Panc1 (cell line): ENCODE data around the gene CALR. TPM values are rescaled to one million over a fixed set of nuclear protein-coding genes. Genes with fewer than 3 reads are reported as not detected.
A peak's percentile ranks its signal among the peaks of the same experiment; 100 is the strongest.

ENCODE experiments used
- ATAC-seq: fragments of 200-7000 bp; cut with Tn5 transposase; 2 replicates; pipeline ENCODE4 v1.9.1; 2020; ENCODE audit warnings: mild to moderate bottlenecking, moderate library complexity
- BruUV-seq: library from RNA; stranded (reverse); fragments of 400-500 nt; replicated peaks from 2 replicates; lab custom pipeline; 2021; lab: Mats Ljungman, UMichigan
- CTCF ChIA-PET: fragments of 300-600 bp; sonication (Branson Sonifier 250); formaldehyde crosslinking; loops from one replicate; lab custom pipeline; 2022; ENCODE audit warnings: antibody characterized with exemption; lab: Charles Lee
- POLR2A ChIA-PET: fragments of 300-600 bp; sonication (Branson Sonifier 250); formaldehyde crosslinking; loops from one replicate; lab custom pipeline; 2022; ENCODE audit warnings: antibody characterized with exemption; lab: Charles Lee
- DNase-seq: peaks from one replicate; pipeline ENCODE4 v3.0.0-alpha.2; 2010; ENCODE audit warnings: low read depth, low spot score
- H3K27ac ChIP-seq: 2 replicates; pipeline ENCODE4 v1.5.1; 2011; ENCODE audit warnings: mild to moderate bottlenecking, low read length, inconsistent platforms
- H3K27me3 ChIP-seq: fragments of 200-500 bp; sonication (Bioruptor generic); 2 replicates; pipeline ENCODE4 v1.6.0; 2014; ENCODE audit warnings: low read length, inconsistent platforms; ENCODE audit not compliant: control insufficient read depth, insufficient read depth
- H3K36me3 ChIP-seq: fragments of 200-500 bp; sonication (Bioruptor generic); 2 replicates; pipeline ENCODE4 v1.5.1; 2014; ENCODE audit warnings: inconsistent platforms, mild to moderate bottlenecking, low read length, moderate library complexity; ENCODE audit not compliant: control insufficient read depth, insufficient read depth
- H3K4me1 ChIP-seq: 2 replicates; pipeline ENCODE4 v1.5.1; 2011; ENCODE audit warnings: inconsistent platforms, mild to moderate bottlenecking, low read length, moderate library complexity; ENCODE audit not compliant: control insufficient read depth, insufficient read depth
- H3K4me3 ChIP-seq, 2 experiments: 2 replicates each; pipeline ENCODE4 v1.5.1; 2011 to 2012; ENCODE audit warnings: low read depth in 2 of 2, low read length in 2 of 2, mild to moderate bottlenecking in 2 of 2, inconsistent platforms in 1 of 2, moderate library complexity in 1 of 2
- H3K9me3 ChIP-seq: fragments of 200-500 bp; sonication (Bioruptor generic); 2 replicates; pipeline ENCODE4 v1.5.1; 2014; ENCODE audit warnings: low read depth, mild to moderate bottlenecking, inconsistent platforms, low read length, moderate library complexity; ENCODE audit not compliant: control insufficient read depth, insufficient read depth
- POLR2AphosphoS5 ChIP-seq: IDR thresholded peaks from 2 replicates; pipeline ENCODE4 v1.6.1; 2012; ENCODE audit warnings: mild to moderate bottlenecking, low read depth, low read length, moderate library complexity
- SIN3A ChIP-seq: IDR thresholded peaks from 2 replicates; pipeline ENCODE4 v1.6.1; 2012; ENCODE audit warnings: low read depth, mild to moderate bottlenecking, low read length, moderate library complexity, borderline replicate concordance; ENCODE audit not compliant: insufficient read depth
- TCF7L2 ChIP-seq: IDR thresholded peaks from 2 replicates; pipeline ENCODE4 v1.6.1; 2011; ENCODE audit warnings: mild to moderate bottlenecking, low read depth, low read length, inconsistent platforms
- in situ Hi-C: cut with HindIII; loops from 2 replicates; pipeline ENCODE4 v1.10.0; 2016; ENCODE audit warnings: low sequenced_read_pairs, low pct_unique_long_range_greater_than_20kb
- intact Hi-C: fragments of 100-400 bp; cut with micrococcal nuclease; formaldehyde crosslinking; loops from one replicate; pipeline ENCODE4 v1.10.0; 2022; ENCODE audit not compliant: unreplicated experiment
- total RNA-seq: library from RNA; stranded (reverse); gene quantifications from one replicate; pipeline ENCODE4 v1.2.1, GENCODE V29; 2021; ENCODE audit not compliant: unreplicated experiment
- TF ChIP-seq, protein P1 (sequence below): fragments of 450-650 bp; IDR thresholded peaks from 2 replicates; pipeline ENCODE4 v1.5.1; 2017; ENCODE audit warnings: mild to moderate bottlenecking
- TF ChIP-seq, protein P2 (sequence below), 2 experiments: IDR thresholded peaks; 2 replicates each; pipeline ENCODE4 v1.6.1; 2011 to 2012; ENCODE audit warnings: low read depth in 2 of 2, control low read depth in 1 of 2, low read length in 1 of 2, mild to moderate bottlenecking in 1 of 2, moderate library complexity in 1 of 2; ENCODE audit not compliant: insufficient read depth in 1 of 2

Gene CALR
- total RNA-seq, 1 experiment from 2014 or later: 1,060 TPM

DNA sequence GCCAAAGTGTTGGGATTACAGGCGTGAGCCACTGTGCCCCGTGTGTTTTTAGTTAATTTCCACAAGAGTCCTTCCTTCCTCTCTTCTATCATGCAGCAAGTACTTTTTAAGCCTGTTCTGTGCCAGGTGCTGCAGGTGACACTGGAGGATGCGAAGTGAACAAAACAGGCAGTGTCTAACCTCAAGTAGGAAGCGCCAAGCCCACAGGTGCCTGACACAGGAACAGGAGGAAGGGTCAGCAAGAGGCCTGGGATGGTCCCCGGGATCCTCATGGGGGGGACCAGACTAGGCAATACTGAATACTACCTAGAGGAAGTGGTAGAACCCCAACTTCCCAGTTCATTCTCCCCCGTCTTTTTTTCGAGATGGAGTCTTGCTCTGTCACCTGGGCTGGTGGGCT lies 1.8 kb upstream of the CALR start:
- no peak overlapping the region; the same call in 1 of the 2 replicates for H3K27ac ChIP-seq
- no peak overlapping the region for H3K4me3 ChIP-seq
- H3K4me1 ChIP-seq: peaks cover 23% of the 10 kb centered on the region
- no peaks in the 10 kb centered on the region for H3K9me3 ChIP-seq
- in situ Hi-C loops: no loop called here
- H3K27me3 ChIP-seq: no peaks in the 10 kb centered on the region
- TF ChIP-seq TCF7L2: no peak
- TF ChIP-seq, protein P1, sequence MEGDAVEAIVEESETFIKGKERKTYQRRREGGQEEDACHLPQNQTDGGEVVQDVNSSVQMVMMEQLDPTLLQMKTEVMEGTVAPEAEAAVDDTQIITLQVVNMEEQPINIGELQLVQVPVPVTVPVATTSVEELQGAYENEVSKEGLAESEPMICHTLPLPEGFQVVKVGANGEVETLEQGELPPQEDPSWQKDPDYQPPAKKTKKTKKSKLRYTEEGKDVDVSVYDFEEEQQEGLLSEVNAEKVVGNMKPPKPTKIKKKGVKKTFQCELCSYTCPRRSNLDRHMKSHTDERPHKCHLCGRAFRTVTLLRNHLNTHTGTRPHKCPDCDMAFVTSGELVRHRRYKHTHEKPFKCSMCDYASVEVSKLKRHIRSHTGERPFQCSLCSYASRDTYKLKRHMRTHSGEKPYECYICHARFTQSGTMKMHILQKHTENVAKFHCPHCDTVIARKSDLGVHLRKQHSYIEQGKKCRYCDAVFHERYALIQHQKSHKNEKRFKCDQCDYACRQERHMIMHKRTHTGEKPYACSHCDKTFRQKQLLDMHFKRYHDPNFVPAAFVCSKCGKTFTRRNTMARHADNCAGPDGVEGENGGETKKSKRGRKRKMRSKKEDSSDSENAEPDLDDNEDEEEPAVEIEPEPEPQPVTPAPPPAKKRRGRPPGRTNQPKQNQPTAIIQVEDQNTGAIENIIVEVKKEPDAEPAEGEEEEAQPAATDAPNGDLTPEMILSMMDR: no peak
- TF ChIP-seq, protein P2, sequence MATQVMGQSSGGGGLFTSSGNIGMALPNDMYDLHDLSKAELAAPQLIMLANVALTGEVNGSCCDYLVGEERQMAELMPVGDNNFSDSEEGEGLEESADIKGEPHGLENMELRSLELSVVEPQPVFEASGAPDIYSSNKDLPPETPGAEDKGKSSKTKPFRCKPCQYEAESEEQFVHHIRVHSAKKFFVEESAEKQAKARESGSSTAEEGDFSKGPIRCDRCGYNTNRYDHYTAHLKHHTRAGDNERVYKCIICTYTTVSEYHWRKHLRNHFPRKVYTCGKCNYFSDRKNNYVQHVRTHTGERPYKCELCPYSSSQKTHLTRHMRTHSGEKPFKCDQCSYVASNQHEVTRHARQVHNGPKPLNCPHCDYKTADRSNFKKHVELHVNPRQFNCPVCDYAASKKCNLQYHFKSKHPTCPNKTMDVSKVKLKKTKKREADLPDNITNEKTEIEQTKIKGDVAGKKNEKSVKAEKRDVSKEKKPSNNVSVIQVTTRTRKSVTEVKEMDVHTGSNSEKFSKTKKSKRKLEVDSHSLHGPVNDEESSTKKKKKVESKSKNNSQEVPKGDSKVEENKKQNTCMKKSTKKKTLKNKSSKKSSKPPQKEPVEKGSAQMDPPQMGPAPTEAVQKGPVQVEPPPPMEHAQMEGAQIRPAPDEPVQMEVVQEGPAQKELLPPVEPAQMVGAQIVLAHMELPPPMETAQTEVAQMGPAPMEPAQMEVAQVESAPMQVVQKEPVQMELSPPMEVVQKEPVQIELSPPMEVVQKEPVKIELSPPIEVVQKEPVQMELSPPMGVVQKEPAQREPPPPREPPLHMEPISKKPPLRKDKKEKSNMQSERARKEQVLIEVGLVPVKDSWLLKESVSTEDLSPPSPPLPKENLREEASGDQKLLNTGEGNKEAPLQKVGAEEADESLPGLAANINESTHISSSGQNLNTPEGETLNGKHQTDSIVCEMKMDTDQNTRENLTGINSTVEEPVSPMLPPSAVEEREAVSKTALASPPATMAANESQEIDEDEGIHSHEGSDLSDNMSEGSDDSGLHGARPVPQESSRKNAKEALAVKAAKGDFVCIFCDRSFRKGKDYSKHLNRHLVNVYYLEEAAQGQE (IDR thresholded peaks at IDR 0.05; ENCODE audit: insufficient read depth in 1 of 2, low read depth in 2 of 2, low read length in 1 of 2): no peak
- no peak for TF ChIP-seq POLR2AphosphoS5
- no peak for TF ChIP-seq SIN3A
- ChIA-PET CTCF (no interaction called here), POLR2A (no interaction called here)
- H3K36me3 ChIP-seq: peaks cover 25% of the 10 kb centered on the region
- intact Hi-C loops: no loop called here
- ATAC-seq (no peak), DNase-seq (no peak)
- no TSS peak for BruUV-seq

GRCh38 chr19:12937093-12937926 lies 1.1 kb upstream of the CALR start:
- Histone ChIP-seq H3K4me1 (peaks cover 21% of the 10 kb centered on the region), H3K4me3 (peak overlapping the region; percentile 62 to 97), H3K27ac (peak overlapping the region; percentile 93), H3K36me3 (peaks cover 25% of the 10 kb centered on the region), H3K27me3 (no peaks in the 10 kb centered on the region), H3K9me3 (no peaks in the 10 kb centered on the region)
- TF ChIP-seq TCF7L2 (no peak), SIN3A (no peak), POLR2AphosphoS5 (no peak)
- TF ChIP-seq, protein P2 (IDR thresholded peaks at IDR 0.05; ENCODE audit: insufficient read depth in 1 of 2, low read depth in 2 of 2, low read length in 1 of 2): no peak
- TF ChIP-seq, protein P1: no peak
- POLR2A ChIA-PET: no interaction called here
- no TSS peak for BruUV-seq
- no peak for ATAC-seq
- in situ Hi-C loops (no loop called here), intact Hi-C loops (no loop called here)
- CTCF ChIA-PET: interaction anchor here (0.5 to 0.6 kb wide), 2 partner anchors 17 to 138 kb away, joined by 3 read pairs; no protein-coding TSS in a partner anchor
- no peak for DNase-seq
